K562 (cell line): ENCODE data around the gene ACTL8. TPM values are rescaled to one million over a fixed set of nuclear protein-coding genes. Genes with fewer than 3 reads are reported as not detected.

ENCODE experiments used
- GTF3C2 ChIP-seq: IDR thresholded peaks from 3 replicates; pipeline ENCODE4 v1.6.1; 2011; ENCODE audit warnings: borderline replicate concordance, mild to moderate bottlenecking, moderate library complexity; ENCODE audit not compliant: insufficient read length; ENCODE audit errors: extremely low read depth
- IRF1 ChIP-seq: sonication (generic); formaldehyde crosslinking; IDR thresholded peaks from 2 replicates; pipeline ENCODE4 v1.8.0; 2022; ENCODE audit warnings: missing genetic modification reagents, mild to moderate bottlenecking, borderline replicate concordance
- PPARD ChIP-seq: fragments of 250-450 bp; sonication (Bioruptor Pico); IDR thresholded peaks from 2 replicates; pipeline ENCODE4 v1.8.0; 2022; ENCODE audit warnings: inconsistent platforms, mild to moderate bottlenecking, moderate library complexity
- YBX1 ChIP-seq: fragments of 450-650 bp; IDR thresholded peaks from 2 replicates; pipeline ENCODE4 v1.7.1; 2016; ENCODE audit warnings: mild to moderate bottlenecking
- ZNF133 ChIP-seq: fragments of 250-450 bp; sonication (Bioruptor Pico); IDR thresholded peaks from 2 replicates; pipeline ENCODE4 v1.4.0; 2020; ENCODE audit warnings: mild to moderate bottlenecking
- ZNF140 ChIP-seq: fragments of 250-450 bp; sonication (Bioruptor Pico); IDR thresholded peaks from 2 replicates; pipeline ENCODE4 v1.8.0; 2021; ENCODE audit warnings: moderate library complexity, mild to moderate bottlenecking, inconsistent platforms
- polyA plus RNA-seq, 8 experiments: library from polyadenylated mRNA; depleted of rRNA in 4 of 8; stranded (reverse) in 5 of 8; unstranded in 3 of 8; fragments of >200 nt; fragmentation: Nextera tagmentation in 2 of 8; fragmentation: Illumina TruSeq in 1 of 8; extraction: Ambion mirVana in 2 of 8; extraction: Trizol in 1 of 8; gene quantifications; 2 replicates each; pipeline versions ENCODE4 v1.2.1 to v1.2.3, GENCODE V29; 2011 to 2014; ENCODE audit warnings: inconsistent platforms in 1 of 8, missing spikeins in 1 of 8
- total RNA-seq, 7 experiments: library from RNA; depleted of rRNA in 6 of 7; stranded (reverse); fragments of >200 nt in 6 of 7; fragmentation: Illumina TruSeq in 2 of 7; extraction: Trizol in 2 of 7; gene quantifications; 2 replicates each; pipeline versions ENCODE4 v1.2.1 to v1.2.3, GENCODE V29; 2011 to 2021; ENCODE audit warnings: low replicate concordance in 1 of 7
- TF ChIP-seq, protein P1 (sequence below): fragments of 250-450 bp; sonication (Bioruptor Pico); IDR thresholded peaks from 2 replicates; pipeline ENCODE4 v1.8.0; 2022; ENCODE audit warnings: inconsistent platforms, mild to moderate bottlenecking, moderate library complexity, borderline replicate concordance

The ACTL8 gene
- total and polyA plus RNA-seq, 9 of the 15 experiments (the other 6 are each of a cell fraction or from before 2014, with no cell fraction given) = 0.30 to 3.3 (median 1.6) TPM

DNA sequence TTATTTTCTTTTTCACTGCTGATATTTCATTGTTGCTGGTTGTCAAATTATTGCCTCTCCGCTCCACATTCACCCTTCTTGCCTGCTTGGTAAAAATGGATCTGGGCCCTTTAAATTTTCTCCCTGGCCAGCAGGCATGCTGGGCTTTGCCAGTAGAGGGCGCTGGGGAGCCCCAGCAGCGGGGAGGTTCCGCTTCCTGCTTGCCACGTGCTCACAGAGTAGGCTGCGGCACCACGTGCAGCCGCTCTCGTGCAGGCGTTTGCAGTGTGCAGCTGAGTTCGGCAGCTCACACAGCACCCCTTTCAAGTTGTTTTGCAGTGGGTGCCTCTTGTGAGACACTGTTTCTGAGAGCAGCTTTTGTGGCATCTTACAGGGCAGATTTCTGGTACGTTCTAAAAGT is at the start of gene ACTL8 (continued):
- TF ChIP-seq GTF3C2 (no peak), YBX1 (no peak), ZNF133 (CRISPR knock-in tag) (no peak), PPARD (no peak), ZNF140 (CRISPR knock-in tag) (no peak), IRF1 (CRISPR knock-in tag) (no peak)
- TF ChIP-seq, protein P1, sequence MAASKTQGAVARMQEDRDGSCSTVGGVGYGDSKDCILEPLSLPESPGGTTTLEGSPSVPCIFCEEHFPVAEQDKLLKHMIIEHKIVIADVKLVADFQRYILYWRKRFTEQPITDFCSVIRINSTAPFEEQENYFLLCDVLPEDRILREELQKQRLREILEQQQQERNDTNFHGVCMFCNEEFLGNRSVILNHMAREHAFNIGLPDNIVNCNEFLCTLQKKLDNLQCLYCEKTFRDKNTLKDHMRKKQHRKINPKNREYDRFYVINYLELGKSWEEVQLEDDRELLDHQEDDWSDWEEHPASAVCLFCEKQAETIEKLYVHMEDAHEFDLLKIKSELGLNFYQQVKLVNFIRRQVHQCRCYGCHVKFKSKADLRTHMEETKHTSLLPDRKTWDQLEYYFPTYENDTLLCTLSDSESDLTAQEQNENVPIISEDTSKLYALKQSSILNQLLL (CRISPR knock-in tag) = no peak
- TF ChIP-seq, all 486 proteins: peak for 40
